NOMO-1 treated with dmso at 0.1 percent for 144 hours (cell line): ENCODE data around the gene TEKT5.

Experiments used
- DNase-seq: peaks from one replicate; lab custom pipeline; 2025; ENCODE audit not compliant: unreplicated experiment; lab: John Stamatoyannopoulos, UW

TEKT5 gene

DNA sequence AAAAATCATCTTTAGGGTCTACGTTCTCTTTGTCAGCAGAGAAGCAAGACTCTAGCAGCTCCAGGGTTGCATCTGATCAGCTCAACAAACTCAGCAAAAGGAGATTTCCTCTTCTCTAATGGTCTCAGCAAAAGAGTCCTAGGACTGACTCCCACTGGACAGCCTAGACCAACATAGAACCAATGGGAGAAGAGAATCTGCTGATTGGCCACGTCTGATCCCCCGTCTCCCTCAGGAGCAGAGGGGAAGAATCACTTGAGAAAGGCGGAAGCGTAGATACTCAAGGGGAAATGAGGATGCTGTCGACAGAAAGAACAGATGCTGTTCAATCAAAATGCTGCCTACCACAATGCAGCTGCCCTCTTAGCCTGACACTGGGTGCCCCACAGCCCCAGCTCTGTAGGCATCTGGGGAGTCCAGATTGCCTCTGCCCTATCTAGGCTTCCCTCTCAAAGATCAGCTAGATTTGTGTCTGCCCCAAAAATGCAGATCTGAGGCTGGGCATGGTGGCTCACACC lies 82.8 kb downstream of the TEKT5 start:
- no peak for DNase-seq

DNA sequence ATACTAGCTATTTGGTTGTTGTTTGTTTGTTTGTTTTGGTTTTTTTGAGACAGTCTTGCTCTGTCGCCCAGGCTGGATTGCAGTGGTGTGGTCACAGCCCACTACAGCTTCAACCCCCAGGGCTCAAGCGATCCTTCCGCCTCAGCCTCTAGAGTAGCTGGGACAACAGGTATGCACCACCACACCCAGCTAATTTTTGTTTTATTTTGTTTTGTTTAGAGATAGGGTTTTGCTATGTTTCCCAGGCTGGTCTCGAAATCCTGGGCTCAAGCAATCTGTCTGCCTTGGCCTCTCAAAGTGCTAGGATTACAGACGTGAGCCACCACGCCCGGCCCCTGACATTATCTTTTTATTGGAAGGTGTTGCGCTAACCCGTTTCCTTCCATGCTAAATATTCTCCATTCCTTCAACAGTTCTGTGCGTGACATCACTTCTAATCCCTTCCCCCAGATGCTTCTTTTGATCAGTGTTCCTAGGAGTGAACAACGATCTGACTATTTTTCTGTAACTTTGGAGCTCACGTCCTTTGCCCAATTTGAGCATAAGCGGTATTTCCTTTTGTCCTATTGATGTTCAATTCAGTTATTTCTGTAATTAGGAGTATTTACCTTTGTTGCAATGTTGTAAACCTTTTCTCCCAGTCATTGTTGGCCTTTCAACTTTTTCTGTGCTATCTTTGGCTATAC lies 84.1 kb downstream of the TEKT5 start:
- DNase-seq, result no peak

DNA sequence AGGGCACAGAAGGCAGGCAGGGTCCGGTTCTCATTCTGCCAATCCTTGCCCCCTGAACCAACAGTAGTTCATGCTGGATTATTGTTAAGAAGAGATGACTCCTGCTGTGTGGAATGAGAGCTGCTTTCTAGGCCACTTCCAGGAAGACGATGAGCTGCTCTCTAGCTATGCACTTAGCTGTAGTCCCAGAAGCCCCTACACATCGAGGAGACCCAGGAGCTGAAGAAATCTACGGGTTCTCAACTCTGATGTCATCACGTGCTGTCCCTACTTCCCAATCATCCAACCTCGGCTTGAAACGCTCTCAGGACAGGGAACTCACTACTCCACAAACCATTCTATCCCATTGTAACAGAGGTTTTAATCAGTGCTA lies 85.3 kb downstream of the TEKT5 start:
- no peak for DNase-seq

- no peak for DNase-seq
These were observed 85.9 kb downstream of the TEKT5 start for GRCh38 chr16:10608687-10609401.

DNA sequence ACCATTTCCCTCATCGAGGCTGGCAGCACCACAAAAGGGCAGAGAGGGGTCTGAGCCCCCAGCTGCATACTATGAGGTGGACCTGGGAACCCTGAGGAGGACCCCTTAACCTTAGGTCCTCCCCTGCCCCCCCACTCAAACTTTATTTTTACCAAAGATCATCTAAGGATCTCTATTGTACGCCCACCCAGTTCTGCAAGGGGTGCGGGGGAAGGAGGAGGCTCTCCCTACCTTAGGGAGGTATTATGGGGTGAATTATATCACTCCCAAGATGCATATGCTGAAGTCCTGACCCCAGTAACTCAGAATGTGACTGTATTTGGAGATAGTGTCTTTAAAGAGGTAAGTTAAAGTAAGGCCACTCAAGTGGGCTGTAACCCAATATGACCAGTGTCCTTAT lies 87.6 kb downstream of the TEKT5 start:
- no peak for DNase-seq

DNA sequence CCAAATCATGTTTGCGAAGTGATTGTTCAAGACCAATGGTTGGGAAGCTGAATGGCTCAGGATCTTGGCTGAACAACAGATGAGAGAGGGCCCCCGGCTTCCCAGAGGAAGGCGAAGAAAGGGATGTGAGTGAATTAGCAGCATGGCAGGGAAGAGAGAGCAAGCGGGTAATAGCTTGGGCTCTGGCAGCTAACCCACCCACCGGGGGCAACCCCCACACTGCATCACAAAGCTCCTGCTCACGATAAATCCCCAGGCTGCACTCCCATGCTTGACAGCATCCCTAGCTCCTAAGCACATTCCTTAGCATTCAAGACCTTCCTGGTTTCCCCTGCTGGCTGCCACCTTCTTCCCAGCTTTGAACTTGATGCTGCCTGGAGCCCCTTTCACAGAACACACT lies 88.1 kb downstream of the TEKT5 start:
- no peak for DNase-seq

DNA sequence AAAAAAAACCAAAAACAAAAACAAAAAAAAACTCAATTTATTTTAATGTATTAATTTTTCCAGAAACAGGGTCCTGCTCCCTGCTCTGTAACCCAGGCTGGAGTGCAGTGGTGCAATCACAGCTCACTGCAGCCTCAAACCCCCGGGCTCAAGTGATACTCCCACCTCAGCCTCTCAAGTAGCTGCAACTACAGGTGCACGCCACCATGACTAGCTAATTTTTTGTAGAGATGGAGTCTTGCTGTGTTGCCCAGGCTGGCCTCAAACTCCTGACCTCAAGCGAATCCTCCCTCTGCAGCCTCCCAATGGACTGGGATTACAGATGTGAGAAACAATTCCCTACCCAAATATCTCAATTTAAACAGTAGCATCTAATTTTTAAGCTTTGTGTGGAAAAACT lies 89.1 kb downstream of the TEKT5 start:
- DNase-seq, result no peak

GRCh38 chr16:10601444-10602408 lies 93.0 kb downstream of the TEKT5 start:
- DNase-seq, result no peak

DNA sequence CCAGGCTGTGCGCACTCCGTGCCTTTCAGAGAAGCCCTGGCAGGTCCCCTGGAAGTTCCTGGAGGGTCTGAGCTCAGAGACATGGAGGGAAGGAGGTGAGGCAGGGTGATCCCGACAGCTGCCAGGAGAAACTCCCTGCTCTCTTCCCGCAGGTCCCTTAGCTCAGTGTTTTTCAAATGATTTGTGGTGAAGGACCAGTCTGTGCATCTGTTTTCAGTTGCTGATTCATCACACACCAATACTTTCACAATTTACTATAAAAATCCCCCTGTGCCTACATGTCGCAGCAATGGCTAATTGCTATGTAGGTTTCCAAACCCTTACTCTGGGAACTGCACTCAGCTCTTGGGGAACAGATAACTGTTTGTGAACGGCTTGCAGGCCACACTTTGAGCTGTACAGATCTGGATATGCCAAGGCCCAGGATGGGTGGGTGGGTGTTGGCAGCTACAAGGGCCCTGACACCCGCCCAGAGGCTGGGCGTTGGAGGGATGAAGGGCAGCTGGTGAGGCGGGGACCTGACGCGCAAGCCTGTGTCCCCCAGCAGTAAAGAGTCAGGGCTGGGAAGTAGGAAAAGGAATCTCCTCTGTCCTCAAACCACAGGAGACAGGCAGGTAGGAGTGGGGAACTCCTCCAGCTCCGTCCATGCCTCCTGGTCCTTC lies 93.8 kb downstream of the TEKT5 start:
- DNase-seq, result no peak

DNA sequence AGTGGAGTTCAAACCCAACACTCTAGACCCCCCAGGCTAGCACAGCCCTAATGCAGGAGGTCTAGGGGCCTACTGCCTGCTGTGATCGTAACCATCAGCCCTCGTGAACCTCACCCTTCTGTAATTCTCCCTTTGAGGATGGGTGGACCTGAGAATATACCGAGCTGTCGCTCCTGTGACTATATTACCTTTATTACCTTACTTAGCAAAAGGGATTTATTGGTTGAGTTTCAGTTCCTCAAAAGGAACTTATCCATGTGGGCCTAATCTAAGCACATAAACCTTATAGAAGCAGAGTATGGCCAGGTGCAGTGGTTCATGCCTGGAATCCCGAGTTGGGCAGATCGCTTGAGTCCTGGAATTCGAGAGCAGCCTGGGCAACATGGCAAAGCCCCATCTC lies 95.1 kb downstream of the TEKT5 start:
- DNase-seq, result no peak

- no peak for DNase-seq
These were observed 96.6 kb downstream of the TEKT5 start for GRCh38 chr16:10598157-10598556.

DNA sequence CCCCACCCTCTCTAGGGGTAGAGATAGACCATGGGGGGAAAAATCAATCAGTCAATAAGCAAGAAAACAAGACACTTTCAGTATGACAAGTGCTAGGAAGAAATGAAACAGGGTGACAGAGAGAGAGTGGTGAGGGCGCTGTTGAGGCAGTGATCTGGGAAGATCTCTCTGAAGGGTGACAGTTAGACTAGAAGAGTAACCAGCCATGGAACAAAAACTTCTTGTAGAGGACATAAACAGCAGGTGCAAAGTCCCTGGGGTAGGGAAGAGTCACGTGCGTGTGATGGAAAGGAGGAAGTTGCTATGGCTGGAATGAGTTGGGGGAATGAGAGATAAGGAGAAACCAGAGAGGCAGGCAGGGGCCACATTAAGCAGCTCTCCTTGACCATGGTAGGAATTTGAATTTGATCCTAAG lies 97.5 kb downstream of the TEKT5 start:
- DNase-seq, result no peak

DNA sequence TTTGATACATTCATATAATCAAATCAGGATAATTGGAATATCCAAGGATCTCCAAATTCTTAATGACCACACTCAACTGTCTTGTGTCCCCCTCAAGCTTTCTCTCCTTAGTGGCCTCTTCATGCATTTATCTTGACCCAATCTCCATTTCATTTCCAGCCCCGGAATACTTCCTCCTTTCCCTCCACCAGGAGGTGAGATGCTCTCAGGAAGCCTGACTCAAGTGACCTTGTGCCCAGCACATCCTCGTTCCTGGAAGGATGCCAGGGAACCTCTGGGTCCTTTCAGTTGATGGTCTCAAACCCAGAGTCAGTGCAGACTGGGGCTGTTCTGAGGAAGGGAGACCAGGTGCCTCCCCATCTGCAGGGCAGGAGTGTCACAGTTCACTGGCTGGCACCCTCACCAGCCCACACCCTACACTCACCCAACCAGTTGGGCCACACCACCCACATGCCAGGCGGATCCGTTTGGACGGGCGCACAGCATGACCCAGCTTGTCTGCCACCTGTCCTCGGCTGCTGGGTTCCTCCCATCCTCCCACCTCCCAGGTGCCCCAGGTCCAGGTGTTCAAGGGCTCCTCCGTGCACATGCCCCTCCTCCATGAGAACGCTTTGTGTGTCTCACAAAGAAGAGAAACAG lies 100.3 kb downstream of the TEKT5 start:
- DNase-seq, result no peak

- no peak for DNase-seq
These were observed 102.1 kb downstream of the TEKT5 start for GRCh38 chr16:10592611-10593010.

DNA sequence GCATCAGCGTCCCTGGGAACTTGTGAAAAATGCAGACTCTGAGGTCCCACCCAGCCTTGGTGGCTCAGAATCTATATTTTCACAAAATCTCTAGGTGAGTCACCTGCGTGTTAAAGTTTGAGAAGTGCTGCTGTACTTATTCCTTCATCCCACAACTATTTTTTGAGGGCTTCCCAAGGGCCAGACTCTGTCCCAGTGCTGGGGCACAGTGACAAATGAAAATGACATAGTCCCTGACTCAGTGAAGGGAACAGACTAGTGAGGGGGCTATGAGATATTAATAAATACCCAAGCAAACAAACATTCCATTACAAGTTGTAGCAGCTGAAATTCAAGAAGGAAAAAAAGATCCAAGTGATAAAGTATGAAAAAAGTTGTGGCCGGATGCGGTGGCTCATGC lies 104.4 kb downstream of the TEKT5 start:
- no peak for DNase-seq

DNA sequence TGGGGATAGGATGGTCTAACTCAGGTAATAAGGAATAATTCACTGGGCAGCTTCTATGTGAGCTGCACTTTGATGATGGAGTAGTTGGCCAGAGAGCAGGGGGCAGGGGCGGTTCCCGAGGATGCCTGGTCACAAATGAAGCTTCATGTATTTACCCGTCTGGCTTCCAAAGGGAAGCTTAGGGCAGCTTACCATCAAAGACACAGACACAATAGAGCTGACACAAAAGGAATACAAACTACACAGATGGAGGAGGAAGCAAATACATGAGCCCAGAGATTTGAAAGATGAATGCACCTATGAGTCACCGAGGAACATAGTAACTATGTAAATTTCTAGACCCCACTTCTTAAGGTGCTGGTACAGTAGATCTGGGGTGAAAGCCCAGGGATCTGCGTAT lies 105.6 kb downstream of the TEKT5 start:
- no peak for DNase-seq

DNA sequence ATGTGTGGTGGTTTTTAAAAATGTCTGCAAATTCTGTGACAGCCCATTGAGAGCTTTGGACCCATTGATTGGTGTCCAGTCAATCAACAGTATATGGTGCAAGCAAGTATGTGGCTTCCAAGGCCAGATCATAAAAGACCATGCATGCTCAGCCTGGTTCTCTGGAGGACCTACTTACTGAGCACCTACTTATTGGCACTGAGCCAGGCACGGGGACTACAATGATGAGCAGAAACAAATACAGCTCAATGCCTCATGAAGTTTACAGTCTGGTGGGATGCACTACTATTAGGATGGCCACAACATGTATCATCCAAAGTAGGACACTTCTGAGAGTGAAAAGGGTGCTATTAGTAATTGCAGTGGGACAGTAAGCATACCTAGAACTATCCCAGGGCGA lies 107.1 kb downstream of the TEKT5 start:
- DNase-seq, result no peak

DNA sequence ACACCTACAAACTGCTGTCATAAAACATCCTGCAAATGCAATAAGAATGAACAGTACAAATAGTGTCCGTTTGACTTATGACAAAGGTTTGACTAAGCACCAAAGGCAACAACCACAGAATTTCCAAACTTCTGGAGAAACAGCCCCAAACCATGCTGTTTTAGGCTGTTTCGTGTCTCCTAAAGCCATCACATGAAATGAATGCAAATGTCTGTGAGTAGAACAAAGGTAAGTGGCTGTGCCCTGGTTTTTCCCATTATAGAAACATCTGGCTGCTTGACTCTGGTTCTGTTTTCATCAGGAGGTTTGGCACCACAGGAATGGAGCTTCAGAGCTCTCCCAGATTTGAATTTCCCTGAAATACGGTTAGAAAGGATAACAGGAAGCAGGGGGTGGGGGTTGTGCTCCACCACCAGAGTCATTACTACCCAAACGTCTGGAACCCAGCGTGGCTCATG lies 109.7 kb downstream of the TEKT5 start:
- no peak for DNase-seq

DNA sequence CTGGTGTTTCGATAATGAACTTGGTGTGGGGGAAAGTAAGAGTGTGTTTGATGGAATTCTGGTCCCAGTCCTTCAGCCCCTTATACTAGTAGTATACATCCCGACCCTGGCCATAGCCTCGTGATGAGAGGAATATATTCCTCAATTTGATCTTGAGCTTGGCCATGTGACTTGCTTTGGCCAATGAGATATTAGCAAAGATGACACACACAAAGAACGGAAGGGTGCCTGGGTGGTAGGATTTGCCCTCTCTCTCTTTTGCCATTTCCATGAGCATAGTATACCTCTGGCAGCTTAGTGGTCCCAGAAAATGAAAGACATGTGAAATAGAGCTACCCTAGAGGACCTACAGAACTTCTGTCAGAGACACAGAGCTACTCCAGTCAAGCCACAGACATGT lies 111.5 kb downstream of the TEKT5 start:
- no peak for DNase-seq

DNA sequence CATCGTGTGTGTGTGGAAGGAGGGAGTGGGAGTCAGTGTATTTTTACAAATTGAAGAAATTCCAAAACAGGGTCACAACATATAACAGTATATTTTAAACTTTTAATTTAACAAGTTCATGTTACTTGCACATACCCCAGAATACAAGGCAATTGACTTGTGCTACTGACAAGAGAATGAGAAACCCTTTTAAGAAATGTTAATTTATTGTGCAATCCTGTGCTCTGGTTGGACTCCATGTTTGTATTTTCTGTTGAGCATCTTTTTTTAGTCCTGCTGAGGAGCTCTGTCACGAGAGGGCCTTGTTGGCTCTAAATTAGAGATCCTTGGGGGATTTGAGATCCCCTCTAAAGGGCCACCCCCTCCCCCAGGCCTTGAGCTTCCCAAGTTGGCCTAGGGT lies 113.2 kb downstream of the TEKT5 start:
- no peak for DNase-seq

GRCh38 chr16:10580883-10581247 lies 113.9 kb downstream of the TEKT5 start:
- DNase-seq, result no peak
